ENCODE data around the gene AKAP17A.

Gene AKAP17A

DNA sequence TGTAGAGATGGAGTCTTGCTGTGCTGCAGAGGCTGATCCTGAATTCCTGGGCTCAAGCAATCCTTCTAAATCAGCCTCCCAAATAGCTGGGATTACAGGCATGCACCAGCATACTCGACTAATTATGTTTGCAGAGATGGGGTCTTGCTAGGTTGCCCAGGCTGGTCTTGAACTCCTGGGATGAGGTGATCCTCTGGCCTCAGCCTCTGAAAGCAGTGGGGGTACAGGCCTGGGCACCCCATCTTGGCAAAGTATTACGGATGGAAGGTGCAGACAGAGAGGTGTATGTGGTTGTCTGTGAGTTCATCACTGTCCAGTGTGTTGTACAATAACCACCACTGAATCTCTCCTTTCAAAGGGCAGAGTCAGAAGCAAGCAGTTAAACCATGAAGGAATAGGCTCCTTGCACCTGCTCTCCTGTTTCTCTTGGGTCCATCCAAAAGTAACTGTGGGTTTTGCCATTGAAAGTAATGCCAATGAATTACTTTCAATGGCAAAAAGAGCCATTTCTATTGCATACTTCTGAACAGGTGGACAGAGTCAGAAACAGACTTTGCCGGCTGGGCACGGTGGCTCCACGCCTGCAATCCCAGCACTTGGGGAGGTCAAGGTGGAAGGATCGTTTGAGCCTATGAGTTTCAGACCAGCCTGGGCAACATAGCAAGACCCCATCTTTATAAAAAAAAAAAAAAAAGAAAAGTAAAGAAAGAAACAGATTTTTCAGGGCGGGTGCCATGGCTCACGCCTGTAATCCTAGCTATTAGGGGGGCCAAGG lies 7.0 kb upstream of the AKAP17A start:
- DNase-seq, result no peak

DNA sequence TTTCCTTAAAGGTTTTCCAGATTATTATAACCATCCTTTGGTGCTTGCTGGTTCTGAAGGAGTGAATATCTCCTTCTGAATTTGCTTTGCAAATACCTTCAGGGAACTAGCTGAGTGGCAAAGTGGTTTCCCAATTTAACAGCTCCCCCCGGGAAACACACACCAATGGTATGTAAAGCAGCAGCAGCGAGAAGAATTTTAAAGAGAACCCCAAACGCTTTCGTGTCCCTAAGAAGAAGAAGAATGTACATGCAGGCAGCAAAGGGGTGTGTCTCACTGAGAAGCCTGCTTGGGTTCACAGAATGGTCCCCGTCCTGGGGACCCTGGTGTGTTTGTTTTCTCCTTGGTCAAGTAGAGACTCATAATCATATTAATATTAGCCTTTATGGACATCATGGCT lies 4.2 kb upstream of the AKAP17A start:
- DNase-seq, result no peak

DNA sequence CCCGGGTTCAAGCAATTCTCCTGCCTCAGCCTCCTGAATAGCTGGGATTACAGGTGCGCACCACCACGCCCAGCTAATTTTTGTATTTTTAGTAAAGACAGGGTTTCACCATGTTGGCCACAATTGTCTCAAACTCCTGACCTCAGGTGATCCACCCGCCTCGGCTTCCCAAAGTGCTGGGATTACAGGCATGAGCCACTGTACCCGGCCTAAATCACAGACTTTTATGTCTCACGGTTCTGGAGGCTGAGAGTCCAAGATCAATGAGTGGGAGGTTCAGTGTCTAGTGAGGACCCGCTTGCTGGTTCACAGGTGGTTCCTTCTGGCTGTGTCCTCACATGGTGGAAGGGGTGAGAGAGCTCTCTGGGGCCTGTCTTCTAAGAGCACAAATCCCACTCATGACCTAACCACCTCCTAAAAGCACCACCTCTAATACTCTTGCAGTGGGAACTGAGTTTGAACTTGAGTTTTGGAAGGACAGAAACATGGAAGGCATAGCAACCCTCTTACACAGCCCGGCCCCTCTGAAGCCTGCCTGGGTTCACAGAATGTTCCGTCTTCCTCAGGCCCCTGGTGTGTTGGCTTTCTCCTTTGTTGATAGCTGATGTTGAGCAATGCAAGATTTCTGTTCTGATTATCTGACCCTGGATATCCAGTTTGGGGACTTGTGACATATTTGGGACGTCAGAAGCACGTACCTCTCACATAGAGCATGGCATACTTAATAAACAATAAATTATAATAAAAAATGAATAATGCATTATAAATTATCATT lies 1.9 kb upstream of the AKAP17A start:
- DNase-seq, result no peak

DNA sequence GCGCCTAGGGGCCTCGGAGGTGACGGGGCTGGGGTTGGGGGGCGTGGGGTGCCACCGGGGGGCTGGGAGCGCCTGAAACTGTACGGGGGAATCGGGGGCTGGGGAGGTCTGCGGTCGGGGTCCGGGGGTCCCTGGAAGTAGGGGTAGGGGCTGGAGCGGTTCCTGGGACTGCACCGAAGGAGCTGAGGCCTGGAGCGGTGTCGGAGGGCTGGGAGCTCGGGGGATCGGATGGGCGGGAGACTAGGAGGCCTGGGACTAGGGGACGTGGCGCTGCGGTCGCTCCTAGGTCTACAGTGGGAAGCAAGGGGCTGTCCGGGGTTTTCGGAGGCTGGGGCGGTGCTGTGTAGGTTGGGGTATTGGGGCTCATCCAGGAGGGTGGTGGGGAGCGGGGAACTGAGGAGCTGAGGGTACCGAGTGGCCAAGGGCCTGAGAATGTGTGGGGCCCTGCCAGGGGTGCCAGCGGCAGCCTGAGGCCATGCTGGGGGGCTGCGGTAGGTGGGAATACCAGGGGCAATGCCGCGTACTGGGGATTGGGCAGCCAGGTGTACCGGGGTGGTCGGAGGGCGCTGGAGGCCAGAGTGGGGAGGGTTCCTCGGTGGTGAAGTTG lies 562 bp downstream of the AKAP17A start:
- DNase-seq, result no peak

DNA sequence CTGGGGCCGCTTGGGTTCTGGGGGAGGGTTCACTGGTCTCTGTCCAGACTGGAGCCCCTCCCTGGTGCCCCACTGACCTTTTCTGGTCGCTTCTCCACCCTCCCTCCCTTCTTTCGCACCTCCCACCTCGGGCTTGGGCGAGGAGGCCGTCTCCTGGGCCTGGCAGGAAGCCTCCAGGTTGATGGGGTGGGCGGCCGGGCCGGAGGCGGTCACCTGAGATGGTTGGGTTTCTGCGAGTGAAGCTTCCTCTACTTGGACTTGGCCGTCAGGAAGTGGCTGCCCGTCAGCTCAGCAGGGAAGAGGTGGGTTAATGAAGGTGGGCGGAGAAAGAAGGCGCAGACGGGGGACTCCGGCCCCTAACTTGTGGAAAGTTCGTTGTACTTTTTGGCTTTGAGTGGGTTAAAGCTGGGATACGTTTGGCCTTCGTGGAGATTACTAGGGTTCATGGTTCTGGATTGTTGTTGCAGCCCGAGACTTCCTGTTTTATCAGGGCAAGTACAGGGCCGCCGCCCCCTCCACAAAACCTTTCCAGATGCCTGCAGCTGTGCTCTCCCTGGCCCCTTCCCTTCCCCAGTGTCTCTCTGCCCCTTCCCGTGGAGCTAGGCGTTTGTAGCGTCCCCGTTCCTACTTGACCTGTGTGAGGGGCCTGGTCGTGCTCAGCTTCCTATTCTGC lies 1.2 kb downstream of the AKAP17A start:
- peak; percentile 48 to 69 for DNase-seq

DNA sequence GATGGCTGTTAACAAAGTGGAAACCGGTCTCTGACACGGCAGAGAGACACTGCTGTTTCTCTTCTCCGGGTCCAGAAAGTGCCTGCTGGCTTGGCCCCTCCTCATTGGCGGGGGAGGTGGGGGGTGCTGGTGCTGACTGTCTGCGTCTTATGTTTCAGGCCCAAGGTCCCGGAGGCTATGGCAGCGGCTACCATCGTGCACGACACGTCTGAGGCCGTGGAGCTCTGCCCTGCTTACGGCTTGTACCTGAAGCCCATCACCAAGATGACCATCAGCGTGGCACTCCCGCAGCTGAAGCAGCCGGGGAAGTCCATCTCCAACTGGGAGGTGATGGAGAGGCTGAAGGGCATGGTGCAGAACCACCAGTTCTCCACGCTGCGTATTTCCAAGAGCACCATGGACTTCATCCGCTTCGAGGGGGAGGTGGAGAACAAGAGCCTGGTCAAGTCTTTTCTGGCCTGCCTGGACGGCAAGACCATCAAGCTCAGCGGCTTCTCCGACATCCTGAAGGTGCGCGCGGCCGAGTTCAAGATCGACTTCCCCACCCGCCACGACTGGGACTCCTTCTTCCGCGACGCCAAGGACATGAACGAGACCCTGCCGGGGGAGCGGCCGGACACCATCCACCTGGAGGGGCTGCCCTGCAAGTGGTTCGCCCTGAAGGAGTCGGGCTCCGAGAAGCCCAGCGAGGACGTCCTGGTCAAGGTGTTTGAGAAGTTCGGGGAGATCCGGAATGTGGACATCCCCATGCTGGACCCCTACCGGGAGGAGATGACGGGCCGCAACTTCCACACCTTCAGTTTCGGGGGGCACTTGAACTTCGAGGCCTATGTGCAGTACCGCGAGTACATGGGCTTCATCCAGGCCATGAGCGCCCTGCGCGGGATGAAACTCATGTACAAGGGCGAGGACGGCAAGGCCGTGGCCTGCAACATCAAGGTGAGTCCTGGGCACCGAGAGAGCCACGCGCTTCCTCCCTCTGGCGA lies 2.2 kb downstream of the AKAP17A start:
- no peak for DNase-seq

DNA sequence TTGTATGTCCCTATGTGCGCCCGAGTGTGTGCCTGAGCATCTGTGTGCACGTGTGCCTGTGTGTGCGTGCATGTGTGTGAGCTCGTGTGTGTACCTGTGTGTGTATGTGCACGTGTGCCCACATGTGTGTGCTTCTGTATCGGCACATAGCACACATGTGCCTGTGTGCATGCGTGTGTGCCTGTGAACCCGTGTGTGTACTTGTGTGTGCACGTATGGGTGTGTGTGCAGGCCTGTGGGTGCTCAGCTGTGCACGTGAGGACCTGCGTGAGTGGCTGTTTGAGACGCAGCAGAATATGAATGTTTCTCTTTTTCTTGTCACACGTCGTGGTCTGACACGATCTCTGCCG lies 4.3 kb downstream of the AKAP17A start:
- DNase-seq, result no peak

DNA sequence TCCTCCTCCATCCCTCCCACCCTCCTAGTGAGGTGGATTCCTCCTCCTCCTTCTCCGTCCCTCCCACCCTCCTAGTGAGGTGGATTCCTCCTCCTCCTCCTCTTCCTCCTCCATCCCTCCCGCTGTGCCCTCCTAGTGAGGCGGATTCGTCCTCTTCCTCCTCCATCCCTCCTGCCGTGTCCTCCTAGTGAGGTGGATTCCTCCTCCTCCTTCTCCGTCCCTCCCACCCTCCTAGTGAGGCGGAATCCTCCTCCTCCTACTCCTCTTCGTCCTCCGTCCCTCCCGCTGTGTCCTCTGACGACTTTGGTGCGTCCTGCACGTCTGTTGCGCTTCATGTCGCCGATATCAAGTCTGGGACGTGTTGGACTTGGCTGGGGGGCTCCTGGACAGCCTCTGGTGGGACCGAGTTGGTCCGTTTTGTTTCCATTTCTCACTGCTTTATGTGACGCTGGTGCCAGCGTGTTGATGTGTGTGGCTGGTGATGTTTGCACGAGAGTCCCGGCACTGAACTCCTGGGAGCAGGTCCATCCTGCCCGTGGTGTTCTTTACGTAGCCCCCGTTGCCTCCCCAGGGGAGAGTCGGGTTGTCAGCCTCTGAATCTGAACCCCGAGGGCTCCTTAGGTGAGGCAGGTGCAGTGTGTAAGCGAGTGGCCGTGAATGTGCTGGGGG lies 5.4 kb downstream of the AKAP17A start:
- DNase-seq, result no peak

DNA sequence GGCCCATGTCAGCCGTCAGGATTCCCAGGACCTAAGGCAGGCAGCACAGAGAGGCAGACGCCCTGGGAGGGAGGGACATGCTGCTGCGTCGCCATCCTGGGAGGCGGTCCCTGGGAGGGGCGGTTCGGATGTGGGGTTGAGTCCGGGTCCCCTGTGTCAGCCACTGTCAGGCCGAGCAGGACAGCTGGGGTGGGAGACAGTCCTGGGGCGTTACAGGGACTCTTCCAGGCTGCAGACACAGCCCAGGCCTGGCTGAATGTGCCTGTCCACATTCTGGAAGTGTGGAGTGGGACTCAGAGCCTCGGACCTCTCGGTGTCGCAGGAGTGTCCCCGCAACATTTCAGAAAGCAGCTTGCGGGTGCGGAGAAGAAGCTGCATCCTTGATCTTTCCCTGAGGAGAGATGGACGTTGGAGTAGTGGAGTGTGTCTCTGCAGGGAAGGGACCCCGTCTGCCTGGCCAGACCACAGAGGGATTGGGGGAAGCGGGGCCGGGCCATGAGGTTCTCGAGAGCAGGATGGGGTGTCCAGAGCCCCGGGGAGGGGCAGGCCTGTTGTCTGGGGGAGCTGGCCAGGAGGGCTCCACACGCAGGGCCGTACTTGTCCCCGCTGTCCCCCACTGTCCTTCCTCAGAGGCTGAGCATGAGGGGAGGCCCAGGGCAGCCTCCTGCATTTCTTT lies 6.1 kb downstream of the AKAP17A start:
- no peak for DNase-seq

DNA sequence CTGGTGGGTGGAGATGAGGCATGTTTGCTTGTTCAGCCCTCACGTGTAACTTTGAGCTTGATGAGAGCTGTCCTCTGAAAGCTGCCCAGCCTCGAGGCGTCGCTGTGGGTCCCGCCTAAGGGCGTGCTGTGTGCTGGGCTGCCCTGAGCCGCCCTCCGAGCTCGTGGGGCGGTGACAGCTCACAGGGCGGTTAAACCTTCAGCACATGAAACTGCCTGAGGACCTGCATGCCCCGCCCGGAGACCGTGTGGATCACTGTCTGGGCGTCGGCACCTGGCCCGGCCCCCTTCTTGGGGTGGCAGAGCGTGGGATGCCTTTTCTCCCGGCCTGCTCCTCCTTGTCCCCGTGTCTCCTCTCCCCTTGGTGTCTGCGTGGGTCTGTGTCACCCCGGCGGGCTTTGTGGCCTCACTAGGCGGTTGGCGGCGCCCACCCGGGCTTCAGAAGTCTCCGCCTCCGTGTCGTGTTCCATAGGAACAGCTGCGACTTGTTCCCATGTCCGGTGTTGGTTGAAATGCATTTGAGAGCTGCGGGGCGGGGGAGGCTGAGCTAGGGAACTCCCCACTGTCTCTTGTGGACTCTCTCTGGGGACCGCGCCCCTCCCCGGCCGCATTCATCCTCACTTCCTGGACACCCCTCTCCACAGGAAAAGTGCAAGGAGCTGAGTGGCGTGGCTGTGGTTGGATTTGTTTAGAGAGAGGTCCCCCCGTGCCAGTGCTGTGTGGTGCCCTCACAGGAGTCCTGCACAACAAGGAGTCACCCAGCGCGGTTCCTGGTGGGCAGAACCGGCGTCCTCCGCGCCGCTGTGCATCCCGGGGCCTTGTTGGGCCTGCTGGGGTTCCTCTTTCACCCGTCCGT lies 6.8 kb downstream of the AKAP17A start:
- DNase-seq, result no peak

DNA sequence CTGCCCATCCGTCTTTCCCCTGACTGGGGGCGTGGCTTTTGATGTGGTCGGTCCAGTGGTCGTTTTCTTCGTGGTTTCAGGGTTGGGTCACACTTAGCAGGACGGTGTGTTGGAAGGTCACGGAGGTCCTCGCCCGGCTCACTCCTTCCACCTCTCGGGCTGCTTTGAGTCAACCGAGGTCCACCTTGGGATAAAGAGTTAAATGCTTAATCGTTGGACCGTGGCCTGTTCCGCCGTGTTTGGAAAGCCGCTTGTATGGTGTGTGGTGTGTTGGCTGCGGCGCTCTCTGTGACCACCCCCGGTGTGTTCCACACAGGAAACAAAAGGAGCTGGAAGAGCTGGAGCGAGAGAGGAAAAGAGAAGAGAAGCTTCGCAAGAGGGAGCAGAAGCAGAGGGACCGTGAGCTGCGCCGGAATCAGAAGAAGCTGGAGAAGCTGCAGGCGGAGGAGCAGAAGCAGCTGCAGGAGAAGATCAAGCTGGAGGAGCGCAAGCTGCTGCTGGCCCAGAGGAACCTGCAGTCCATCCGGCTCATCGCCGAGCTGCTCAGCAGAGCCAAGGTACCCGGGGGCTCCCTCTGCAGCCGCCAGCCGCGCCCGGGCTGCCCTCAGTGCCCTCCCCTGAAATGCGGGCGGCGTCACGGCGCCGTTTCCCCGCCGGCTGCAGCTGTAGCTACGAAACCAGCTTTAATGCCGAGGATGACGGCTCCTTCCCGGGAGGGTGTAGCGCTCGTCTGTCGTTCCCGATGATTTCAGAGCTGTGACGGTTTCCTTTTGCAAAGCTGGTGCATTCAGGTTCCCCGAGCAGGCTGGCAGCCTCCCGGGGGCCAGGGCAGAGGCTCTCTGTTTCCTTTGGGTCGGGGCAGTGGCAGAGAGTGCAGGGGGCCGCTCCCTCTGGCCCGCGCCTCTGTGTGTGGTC lies 7.7 kb downstream of the AKAP17A start:
- DNase-seq, result no peak

DNA sequence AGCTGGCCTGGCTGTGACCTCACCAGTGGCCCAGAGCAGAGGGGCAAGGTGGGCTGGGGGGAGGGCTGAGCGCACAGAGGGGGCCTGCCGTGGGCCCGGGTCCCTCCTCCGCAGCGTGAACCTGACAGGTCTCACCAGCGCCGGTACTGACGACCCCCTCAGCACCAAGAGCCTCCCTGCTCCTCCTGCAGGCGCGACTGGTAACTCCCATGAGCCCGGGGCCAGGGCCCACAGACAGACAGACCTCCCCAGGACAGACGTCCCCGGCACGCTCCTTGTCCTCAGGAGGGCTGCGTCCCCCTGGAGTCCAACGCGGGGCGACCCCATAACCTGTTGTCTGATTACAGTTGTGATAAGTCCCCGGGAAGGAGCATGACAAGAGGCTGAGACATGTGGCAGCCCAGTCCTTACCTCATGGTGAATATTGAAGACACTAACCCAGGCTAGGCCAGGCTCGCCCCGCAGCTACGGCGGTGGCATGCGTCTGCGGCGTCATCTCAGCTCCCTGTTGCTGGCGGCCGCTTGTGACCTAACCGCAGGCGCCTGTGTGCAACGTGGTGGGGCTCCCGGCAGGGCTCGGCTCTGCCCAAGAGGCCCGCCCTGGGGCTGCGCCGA lies 8.5 kb downstream of the AKAP17A start:
- no peak for DNase-seq

DNA sequence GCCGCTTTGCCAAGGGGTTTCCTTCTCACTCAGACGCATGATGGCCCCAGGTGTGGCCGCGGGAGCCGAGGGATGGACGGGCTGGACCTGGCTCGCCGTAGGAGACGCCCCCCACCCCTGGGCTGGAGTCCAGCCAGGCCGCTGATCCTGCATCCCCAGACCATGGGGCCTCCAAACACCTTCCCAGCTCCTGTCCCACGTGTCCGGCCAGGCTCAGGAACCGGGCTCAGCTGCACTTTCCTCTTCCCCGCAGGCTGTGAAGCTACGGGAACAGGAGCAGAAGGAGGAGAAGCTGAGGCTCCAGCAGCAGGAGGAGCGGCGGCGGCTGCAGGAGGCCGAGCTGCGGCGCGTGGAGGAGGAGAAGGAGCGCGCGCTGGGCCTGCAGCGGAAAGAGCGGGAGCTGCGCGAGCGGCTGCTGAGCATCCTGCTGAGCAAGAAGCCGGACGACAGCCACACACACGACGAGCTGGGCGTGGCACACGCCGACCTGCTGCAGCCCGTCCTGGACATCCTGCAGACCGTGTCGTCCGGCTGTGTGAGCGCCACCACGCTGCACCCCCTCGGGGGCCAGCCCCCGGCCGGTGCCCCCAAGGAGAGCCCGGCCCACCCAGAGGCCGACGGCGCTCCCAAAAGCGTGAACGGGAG lies 9.1 kb downstream of the AKAP17A start:
- DNase-seq, result no peak

DNA sequence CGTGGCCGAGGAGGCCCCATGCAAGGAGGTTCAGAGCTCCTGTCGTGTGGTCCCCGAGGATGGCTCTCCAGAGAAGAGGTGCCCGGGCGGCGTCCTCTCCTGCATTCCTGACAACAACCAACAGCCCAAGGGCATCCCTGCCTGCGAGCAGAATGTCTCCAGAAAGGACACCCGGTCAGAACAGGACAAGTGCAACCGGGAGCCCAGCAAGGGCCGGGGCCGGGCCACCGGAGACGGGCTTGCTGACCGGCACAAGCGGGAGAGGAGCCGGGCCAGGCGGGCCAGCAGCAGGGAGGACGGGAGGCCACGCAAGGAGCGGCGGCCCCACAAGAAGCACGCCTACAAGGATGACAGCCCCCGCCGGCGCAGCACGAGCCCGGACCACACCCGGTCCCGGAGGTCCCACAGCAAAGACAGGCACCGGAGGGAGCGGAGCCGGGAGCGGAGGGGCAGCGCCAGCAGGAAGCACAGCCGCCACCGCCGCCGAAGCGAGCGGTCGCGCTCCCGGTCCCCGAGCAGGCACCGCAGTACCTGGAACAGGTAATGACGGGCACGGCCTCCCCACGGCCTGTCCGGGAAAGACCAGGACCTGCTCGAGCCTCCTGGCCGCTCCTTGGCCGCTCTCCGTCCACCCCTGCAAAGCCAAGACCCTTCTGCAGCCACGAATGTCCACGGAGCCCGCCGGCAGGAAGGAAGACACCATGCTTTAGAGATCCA lies 9.8 kb downstream of the AKAP17A start:
- no peak for DNase-seq

DNA sequence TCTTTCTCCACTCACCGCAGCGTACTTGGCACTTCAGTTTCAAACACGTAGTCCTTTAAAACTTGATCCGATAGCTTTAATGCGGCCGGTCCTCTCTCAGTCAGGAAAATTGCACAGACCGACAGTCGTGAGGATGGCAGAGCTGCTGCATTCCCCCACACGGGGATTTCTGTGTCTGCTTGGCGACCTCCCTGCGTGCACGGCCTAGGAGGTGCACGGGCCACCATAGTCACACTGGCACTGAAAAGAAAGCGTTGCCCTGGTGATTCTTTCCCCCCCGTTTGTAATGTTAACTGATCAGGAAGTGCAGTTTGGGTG lies 10.3 kb downstream of the AKAP17A start:
- no peak for DNase-seq

DNA sequence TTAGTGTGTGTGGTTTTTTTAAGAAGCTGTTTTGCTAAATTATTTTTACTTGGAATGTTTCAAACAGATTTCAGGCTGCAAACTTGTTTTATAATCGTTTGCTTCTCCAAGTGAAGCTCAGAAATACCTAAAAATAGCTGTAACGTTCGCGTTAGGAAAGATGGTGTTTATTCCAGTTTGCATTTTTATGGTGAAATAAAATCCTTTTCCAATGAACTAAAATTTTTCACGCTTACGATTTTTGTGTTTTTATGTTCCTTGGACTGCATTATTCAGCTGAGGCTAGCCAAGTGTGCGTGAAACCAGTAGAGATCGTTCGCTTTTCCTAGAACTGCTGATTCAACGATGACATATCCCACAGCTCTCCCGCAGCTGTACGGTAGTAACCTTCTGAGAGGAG lies 10.9 kb downstream of the AKAP17A start:
- no peak for DNase-seq

DNA sequence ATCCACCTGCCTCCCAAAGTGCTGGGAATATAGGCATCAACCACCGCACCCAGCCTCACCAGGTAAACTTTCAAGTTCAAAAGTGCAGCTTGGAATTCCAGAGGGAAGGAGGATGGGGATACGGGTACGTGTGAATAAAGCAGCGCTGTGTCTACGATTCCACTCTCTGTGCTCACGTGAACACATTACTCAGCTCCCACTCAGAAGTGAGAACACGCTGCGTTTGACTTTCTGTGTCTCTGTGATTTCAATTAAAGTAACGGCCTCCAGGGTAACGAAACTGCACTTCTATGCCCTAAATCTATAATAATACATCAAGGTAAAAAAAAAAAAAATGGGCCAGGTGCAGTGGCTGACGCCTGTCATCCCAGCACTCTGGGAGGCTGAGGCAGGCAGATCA lies 15.1 kb downstream of the AKAP17A start:
- DNase-seq, result no peak
